Measurements from ENCODE around the gene CNPY4. TPM values are rescaled to one million over a fixed set of nuclear protein-coding genes. Genes with fewer than 3 reads are reported as not detected.
A peak's percentile ranks its signal among the peaks of the same experiment; 100 is the strongest.

CNPY4 gene
- total RNA-seq, 2 donors from 2014 or later, result 6.1 to 6.2 TPM

DNA sequence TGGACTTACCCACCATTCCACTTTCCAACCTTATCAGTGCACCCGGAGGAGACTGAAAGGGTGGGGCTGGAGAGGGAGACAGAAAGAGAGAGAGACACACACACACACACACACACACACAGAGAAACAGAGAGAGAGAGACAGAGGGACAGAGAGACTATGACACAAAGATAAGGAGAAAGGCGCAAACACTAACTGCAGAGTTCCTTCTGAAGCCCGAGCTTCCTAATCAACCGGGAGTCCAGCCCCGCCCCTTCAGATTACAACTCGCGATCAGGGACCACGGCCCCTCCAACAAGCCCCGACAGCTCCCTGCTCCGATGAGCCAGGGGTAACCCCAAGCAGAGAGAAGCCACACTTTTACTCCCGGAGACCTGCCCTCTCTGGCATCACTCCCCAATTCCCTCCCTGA, 48.5 kb downstream of the CNPY4 start:
- Histone ChIP-seq H3K4me1 (peaks cover 0 to 31% of the 10 kb centered on the region in 2 donors), H3K27ac (peak overlapping the region; percentile 54), H3K27me3 (peaks cover 4 to 9% of the 10 kb centered on the region in 2 donors), H3K4me3 (peak overlapping the region; percentile 37 to 53), H3K9me3 (no peaks in the 10 kb centered on the region), H3K36me3 (no peaks in the 10 kb centered on the region)
- TF ChIP-seq, protein P1, sequence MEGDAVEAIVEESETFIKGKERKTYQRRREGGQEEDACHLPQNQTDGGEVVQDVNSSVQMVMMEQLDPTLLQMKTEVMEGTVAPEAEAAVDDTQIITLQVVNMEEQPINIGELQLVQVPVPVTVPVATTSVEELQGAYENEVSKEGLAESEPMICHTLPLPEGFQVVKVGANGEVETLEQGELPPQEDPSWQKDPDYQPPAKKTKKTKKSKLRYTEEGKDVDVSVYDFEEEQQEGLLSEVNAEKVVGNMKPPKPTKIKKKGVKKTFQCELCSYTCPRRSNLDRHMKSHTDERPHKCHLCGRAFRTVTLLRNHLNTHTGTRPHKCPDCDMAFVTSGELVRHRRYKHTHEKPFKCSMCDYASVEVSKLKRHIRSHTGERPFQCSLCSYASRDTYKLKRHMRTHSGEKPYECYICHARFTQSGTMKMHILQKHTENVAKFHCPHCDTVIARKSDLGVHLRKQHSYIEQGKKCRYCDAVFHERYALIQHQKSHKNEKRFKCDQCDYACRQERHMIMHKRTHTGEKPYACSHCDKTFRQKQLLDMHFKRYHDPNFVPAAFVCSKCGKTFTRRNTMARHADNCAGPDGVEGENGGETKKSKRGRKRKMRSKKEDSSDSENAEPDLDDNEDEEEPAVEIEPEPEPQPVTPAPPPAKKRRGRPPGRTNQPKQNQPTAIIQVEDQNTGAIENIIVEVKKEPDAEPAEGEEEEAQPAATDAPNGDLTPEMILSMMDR (IDR thresholded peaks at IDR 0.05), result no peak
- DNase-seq (ENCODE audit: low spot score), result no peak

DNA sequence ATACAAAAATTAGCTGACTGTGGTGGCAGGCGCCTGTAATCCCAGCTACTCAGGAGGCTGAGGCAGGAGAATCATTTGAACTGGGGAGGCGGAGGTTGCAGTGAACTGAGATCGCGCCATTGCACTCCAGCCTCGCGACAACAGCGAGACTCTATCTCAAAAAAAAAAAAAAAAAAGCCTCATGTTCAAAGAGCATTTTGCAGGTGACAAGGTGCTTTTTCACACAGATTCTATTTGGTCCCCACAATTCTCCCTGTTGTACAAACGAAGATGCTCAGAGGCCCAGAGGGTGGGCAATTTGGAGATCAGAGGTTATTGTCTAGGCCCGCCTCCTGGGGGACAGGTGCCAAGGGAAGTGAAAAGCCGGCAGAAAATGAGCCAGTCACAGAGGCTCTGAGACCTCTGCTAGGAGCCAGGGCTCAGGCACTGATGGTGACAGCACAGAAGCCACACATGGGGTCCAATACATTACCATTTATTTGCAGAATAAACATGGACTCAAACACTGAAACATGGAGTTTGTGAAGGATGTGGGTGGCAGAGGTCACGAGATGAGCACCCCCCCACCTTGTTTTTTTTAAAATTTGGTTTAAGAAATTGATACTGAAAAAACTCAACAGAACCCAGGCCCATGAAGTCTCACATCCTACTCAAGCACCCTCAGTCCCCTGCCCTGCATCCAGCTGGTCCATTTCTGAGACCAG, 49.9 kb downstream of the CNPY4 start:
- no peak for DNase-seq (ENCODE audit: low spot score)
- TF ChIP-seq, protein P1 (IDR thresholded peaks at IDR 0.05), result no peak
- Histone ChIP-seq H3K27me3 (peaks cover 4 to 9% of the 10 kb centered on the region in 2 donors), H3K36me3 (no peaks in the 10 kb centered on the region), H3K4me1 (peaks cover 0 to 31% of the 10 kb centered on the region in 2 donors), H3K9me3 (no peaks in the 10 kb centered on the region), H3K27ac (peak overlapping the region in 1 of 2 donors; percentile 54), H3K4me3 (peak overlapping the region in 1 of 2 donors; percentile 53)

DNA sequence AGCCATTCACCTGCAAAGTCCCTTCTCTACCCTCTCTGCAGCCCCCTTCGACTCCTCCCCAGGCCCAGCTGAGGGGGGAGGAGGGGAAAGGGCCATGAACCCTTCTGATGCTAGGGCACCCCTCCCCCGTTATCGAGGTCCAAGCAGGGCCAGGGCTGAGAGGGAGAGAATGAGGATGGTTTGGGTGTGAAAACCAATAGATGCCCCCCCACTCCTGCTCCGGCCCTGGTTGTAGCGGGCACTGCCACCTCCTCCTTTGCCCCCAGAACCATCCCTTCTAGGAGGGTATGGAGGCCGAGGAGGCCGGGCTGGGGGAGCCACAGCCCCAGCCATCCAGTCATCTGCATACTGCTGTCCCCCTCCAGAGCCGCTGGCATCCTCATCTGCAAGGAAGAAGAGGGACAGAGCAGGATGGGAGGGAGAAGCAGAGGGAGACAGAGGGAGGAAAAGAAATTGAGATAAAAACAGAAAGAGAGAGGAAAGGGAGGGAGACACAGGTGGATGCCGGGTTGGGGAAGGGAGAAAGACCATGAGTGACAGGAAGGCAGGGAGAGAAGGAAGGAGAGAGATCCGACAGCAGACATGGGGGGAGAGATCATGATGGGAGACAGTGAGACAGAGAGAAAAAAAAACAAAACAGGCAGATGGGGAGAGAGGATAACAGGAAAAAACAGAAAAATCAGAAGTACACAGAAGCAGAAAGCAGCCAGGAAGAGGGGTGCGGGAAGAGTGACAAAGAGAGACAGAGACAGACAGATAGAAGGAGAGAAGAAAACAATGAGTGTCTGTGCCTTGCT, 50.9 kb downstream of the CNPY4 start:
- Histone ChIP-seq H3K4me1 (peaks cover 0 to 31% of the 10 kb centered on the region in 2 donors), H3K27me3 (peaks cover 4 to 9% of the 10 kb centered on the region in 2 donors), H3K27ac (no peak overlapping the region), H3K4me3 (no peak overlapping the region), H3K36me3 (no peaks in the 10 kb centered on the region), H3K9me3 (no peaks in the 10 kb centered on the region)
- TF ChIP-seq, protein P1 (IDR thresholded peaks at IDR 0.05), result no peak
- DNase-seq (ENCODE audit: low spot score), result no peak

DNA sequence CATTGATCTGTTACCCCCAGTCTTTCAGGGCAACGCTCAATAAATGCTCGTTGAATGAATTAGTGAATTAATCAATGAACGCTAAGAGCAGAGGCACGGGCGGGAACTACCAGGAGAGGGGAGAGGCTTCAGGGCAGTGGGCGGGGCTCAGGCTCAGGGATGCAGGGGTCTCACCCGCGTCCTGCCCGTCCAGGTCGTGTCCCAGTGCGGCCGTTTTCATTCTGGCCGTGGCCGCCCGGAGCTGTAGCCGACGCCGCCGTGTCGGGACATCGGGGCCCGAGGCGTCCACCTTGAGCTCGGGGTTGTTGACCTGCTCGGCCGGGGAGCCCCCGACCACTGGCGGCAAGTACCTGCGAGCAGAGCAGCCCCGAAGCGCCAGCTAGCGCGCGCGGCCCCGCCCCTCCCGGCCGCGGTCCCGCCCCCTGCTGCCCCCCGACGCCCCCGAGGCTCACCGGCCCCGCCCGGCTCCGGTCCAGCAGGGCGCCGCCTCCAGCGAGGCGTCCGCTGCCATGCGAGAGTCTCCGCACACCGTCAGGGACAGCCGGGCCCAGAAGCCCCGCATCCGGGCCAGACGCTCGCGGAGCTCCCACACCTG, 51.8 kb downstream of the CNPY4 start:
- Histone ChIP-seq H3K4me3 (peak overlapping the region; percentile 9 to 47), H3K9me3 (no peaks in the 10 kb centered on the region), H3K36me3 (no peaks in the 10 kb centered on the region), H3K27ac (no peak overlapping the region), H3K27me3 (peaks cover 4 to 9% of the 10 kb centered on the region in 2 donors), H3K4me1 (peaks cover 0 to 31% of the 10 kb centered on the region in 2 donors)
- TF ChIP-seq, protein P1 (IDR thresholded peaks at IDR 0.05), result no peak
- DNase-seq (ENCODE audit: low spot score), result no peak

DNA sequence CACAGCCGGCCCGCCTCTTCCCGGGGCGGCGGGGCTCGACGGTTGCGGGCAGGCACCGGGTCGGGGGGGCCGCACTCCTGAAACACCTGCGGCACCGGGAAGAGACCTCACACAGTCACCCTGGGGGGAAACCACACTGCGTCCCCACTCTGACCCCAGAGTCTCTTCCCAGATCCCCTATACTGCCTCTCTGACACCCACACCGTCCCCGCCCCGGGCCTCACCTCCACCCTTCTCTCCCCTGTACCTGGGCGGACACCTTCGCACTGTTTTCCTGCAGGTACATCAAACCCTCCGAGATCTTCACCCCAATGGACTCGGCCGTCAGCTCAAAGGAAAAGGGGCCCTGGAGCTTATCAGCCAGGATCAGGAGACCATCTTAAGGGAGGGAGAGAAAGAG, 52.4 kb downstream of the CNPY4 start:
- Histone ChIP-seq H3K9me3 (no peaks in the 10 kb centered on the region), H3K4me1 (peaks cover 0 to 34% of the 10 kb centered on the region in 2 donors), H3K4me3 (peak overlapping the region; percentile 9 to 47), H3K27ac (no peak overlapping the region), H3K36me3 (no peaks in the 10 kb centered on the region), H3K27me3 (peaks cover 4 to 9% of the 10 kb centered on the region in 2 donors)
- TF ChIP-seq, protein P1 (IDR thresholded peaks at IDR 0.05), result no peak
- no peak for DNase-seq (ENCODE audit: low spot score)
